HG03103 (cell line): ENCODE data around the gene POLDIP3.
"Not testable (repeated sequence)": the region's sequence is repeated elsewhere in the genome, so short reads cannot be mapped to it uniquely, and the experiment has no call there.

Experiments
- ATAC-seq: cut with Tn5 transposase; IDR thresholded peaks from one replicate; pipeline ENCODE4 v1.9.1; 2021; ENCODE audit warnings: low read depth; ENCODE audit not compliant: unreplicated experiment

Gene POLDIP3

GRCh38 chr22:42562684-42563083, 52.0 kb downstream of the POLDIP3 start:
- no peak for ATAC-seq

DNA sequence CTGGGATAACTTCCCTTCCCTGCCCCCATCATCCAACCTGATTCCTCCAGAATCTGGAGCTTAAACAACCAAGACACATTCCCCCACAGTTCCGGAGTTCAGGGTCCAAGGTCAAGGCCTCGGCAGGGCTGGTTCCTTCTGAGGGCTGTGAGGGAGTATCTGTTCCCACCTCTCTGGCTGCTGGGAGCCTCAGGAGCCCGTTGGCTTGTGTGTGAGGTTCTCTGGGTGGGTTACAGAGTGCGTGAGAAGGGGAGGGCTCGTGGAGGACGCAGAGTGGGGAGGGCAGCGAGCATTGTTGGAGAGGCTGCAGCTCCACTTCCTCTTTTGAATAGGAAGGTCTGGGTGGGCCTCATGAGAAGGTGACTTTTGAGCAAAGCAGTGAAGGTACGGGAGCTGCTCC, 52.4 kb downstream of the POLDIP3 start:
- ATAC-seq: no peak

DNA sequence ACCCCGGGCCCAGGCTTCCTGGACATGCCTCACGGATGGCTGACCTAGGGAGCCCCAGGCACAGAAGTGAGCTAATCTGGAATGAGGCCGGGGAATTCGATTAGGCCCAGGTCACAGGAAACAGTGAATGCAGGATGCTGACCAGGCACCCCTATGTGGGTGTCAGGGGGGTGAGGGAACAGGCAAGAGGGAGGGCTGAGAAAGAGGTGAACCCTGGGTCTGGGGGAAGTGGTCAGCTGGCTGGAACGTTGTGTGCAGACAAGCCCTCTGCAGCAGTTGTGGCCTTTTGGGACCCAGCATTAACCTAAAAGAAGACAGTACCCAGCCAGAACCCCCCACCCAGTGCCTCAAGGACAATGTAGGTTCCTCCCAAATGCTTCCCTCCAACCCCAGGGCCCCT, 52.8 kb downstream of the POLDIP3 start:
- no peak for ATAC-seq

DNA sequence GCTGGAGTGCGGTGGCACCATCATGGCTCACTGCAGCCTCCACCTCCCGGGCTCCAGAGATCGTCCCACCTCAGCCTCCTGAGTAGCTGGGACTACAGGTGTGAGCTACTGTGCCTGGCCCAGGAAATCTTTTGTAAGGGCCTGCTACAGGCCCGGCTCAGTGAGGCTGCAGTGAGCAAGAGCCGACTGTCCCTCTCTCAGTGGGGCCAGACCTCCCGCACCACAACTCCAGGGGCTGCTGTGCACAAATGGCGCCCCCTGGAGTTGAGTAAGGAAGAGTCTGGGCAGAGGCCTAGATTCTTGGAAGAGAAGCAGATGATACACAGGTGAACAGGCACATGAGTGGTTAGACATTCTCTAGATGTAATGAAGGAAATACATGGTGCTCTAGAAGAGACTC, 53.9 kb downstream of the POLDIP3 start:
- ATAC-seq: no peak

DNA sequence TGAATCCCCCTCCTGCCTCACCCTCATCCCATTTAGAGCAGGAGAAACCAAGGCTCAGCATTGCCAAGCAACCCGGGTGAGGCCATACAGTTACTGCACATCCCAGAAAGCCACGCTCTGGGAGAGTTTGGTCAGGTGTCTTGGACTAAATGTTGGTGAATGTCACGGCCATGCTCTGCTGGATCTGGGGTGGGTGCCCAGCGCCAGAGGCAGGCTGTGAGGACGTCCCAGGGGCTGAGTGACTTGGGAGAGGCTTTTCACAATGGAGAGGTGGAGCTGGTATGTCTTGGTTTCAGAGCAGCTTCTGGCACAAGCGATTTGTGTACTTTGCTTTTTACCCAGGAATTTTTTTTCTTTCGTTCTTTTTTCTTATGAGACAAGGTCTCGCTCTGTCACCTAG, 54.3 kb downstream of the POLDIP3 start:
- ATAC-seq: no peak

GRCh38 chr22:42553475-42554361, 61.0 kb downstream of the POLDIP3 start, which contains the start of gene SERHL2:
Gene SERHL2 (plus strand): TSS chr22:42553956. CDS start chr22:42554021, 65 bp downstream.
- ATAC-seq: peak; percentile 51

DNA sequence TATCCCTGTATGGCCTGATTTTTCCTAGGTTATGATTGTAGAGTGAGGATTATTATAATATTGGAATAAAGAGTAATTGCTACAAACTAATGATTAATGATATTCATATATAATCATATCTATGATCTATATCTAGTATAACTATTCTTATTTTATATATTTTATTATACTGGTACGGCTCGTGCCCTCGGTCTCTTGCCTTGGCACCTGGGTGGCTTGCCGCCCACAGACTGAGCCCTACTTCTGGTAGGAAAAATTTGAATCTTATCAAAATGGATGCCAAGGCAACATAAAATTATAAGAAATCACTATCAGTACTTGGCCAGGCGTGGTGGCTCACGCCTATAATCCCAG, 62.4 kb downstream of the POLDIP3 start:
- ATAC-seq: not testable (repeated sequence)

DNA sequence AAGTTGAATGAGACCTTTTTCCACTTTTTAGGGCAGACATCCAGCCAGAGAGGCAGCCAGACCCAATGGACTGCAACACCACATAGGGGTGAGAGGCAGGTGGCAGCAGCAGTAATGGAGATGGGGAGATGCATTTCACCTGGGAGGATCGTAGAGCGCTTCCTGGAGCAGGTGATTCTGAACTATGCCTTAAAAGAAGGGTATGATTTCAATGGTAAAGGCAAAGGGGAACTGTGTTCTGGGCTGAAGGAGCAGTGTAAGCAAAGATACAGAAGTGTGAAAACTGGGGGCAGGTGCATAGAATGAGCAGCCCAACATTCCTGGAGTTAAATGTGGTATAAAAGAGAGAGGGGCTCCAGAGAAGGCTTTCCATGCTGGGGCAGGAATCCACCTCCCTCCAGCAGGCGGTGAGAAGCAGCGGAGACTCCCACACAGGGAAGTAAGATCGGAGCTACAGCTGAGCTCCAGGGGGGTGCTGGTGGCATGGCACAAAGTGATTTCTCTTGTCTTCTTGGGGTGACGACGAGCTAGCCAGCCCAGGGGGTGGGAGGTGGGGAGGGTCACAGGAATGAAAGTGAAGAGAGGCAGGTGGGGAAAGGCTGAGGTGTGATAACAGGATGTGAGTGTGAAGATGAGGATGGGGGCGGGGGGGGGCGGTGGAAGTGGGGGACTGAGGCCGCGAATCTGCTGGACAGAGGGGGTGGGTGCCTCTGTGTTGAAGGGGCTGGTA, 65.2 kb downstream of the POLDIP3 start:
- no peak for ATAC-seq

- ATAC-seq: no peak
Observed at GRCh38 chr22:42548597-42549330, 65.9 kb downstream of the POLDIP3 start.

DNA sequence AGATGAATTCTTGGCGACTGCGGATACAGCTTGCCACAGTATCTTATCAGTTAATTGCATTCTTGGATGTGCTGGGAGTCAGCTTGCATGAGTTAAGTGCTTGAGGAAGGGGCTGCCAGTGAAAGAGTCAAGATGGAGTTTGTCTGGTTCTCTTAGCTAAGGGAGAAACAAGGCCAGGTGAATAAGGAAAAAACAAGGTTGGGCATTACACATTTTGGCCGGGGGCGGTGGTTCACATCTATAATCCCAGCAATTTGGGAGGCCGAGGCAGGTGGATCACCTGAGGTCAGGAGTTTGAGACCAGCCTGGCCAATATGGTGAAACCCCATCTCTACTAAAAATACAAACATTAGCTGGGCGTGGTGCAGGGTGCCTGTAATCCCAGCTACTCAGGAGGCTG, 66.6 kb downstream of the POLDIP3 start:
- ATAC-seq: not testable (repeated sequence)

DNA sequence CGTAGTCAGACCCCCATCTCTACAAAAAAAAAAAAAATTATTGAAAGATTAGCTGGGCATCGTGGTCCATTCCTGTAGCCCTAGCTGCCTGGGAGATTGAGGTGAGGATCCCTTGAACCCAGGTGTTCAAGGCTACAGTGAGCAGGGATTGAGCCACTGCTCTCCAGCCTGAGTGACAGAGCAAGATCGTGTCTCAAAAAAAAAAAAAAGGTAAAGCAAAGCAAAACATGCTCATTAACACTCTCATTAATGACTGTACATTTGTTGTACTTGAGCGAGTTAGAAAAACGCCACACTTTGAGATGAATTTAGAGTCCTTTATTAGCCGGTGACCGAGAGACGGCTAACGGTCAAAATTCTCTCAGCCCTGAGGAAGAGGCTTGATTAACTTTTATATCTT, 67.1 kb downstream of the POLDIP3 start:
- ATAC-seq: no peak

DNA sequence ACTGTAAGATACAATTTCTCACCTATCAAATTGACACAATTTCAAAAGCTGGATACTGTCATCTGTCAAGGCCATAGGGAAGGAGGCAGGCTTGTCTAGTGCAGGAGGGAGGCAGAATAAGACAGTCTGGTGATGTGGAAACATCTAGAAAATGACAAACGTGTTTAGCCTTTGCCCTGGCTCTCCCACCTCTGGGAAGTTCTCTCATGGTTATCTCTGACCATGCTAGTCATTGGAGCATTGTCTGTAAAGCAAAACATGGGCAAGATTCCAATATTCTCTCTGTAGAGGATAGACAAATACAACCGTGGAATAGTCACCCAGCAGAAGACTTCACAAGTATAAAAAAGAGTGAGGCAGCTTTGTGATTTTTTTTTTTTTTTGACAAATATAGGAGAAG, 70.0 kb downstream of the POLDIP3 start:
- ATAC-seq: no peak

DNA sequence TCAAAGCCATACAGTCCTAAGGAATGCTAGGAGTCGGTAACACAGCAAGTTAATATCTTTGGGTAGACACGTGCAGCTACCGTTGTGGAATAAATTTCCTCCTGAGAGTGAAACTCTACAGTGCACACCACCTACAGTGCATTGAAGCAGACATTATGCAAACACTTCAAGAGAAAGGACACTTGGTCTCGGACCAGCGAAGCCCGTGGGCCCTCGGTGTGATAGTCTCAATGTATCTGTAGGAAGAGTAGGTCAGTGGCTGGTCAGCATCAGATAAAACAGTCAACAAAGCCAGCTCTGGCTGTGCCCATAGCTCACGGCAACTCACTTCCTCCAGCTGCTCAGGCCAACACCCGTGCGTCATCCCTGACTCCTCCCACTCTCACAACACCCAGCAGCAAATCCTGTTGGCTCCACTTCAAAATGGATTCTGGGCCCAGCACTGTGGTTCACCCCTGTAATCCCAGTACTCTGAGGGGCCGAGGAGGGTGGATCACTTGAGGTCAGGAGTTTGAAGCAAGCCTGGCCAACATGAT, 75.4 kb downstream of the POLDIP3 start:
- not testable (repeated sequence) for ATAC-seq

DNA sequence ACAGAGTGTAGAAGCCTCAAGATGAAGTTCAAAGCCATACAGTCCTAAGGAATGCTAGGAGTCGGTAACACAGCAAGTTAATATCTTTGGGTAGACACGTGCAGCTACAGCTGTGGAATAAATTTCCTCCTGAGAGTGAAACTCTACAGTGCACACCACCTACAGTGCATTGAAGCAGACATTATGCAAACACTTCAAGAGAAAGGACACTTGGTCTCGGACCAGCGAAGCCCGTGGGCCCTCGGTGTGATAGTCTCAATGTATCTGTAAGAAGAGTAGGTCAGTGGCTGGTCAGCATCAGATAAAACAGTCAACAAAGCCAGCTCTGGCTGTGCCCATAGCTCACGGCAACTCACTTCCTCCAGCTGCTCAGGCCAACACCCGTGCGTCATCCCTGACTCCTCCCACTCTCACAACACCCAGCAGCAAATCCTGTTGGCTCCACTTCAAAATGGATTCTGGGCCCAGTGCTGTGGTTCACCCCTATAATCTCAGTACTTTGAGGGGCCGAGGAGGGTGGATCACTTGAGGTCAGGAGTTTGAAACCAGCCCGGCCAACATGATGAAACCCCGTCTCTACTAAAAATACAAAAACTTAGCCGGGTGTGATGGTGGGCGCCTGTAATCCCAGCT, 77.4 kb downstream of the POLDIP3 start:
- ATAC-seq: not testable (repeated sequence)

GRCh38 chr22:42536634-42537033, 78.0 kb downstream of the POLDIP3 start:
- not testable (repeated sequence) for ATAC-seq

GRCh38 chr22:42536166-42536565, 78.5 kb downstream of the POLDIP3 start:
- no peak for ATAC-seq

DNA sequence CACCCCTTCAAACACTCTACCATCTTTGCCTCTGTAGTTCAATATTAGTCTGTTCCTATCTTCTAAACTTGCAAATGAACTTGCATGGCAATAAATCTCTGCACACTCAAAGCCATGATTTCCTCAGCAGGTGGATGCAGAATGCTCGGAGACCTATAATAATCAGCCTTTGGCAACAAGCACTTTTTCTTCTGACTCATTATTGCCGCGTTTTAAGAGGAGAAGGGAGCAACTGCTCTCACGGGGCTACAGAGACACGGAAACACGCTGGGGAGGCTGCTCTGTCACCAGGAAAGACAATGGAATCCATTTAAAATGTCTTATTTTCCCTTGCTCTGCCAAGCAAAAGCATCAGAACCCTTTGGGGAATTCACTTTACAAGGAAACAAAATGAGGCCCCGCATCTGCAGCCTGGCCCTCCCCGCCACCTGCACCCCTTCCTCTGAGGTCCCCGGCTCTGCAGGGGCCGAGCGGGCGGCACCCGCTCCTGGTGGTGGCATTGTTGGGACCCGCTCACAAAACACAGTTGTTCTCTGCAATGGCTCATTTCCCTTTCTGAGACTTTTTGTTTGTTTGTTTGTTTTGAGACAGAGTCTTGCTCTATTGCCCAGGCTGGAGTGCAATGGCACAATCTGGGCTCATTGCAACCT, 79.5 kb downstream of the POLDIP3 start:
- ATAC-seq: not testable (repeated sequence)
